Effector CD4-positive, alpha-beta T cell (primary cell): ENCODE data around the gene PMP22.
"Not testable (repeated sequence)": the region's sequence is repeated elsewhere in the genome, so short reads cannot be mapped to it uniquely, and the experiment has no call there.

Source experiments
- DNase-seq: peaks from one replicate; pipeline ENCODE4 v3.0.0-alpha.2; 2020

Gene PMP22

DNA sequence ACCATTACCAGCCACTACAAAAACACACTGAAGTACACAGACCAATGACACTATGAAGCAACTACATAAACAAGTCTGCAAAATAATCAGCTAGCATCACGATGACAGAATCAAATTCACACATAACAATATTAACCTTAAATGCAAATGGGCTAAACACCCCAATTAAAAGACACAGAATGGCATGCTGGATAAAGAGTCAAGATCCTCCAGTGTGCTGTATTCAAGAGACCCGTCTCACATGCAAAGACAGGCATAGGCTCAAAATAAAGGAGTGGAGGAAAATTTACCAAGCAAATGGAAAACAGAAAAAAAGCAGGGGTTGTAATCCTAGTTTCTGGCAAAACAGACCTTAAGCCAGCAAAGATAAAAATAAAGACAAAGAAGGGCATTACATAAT, 64.6 kb downstream of the PMP22 start:
- not testable (repeated sequence) for DNase-seq

DNA sequence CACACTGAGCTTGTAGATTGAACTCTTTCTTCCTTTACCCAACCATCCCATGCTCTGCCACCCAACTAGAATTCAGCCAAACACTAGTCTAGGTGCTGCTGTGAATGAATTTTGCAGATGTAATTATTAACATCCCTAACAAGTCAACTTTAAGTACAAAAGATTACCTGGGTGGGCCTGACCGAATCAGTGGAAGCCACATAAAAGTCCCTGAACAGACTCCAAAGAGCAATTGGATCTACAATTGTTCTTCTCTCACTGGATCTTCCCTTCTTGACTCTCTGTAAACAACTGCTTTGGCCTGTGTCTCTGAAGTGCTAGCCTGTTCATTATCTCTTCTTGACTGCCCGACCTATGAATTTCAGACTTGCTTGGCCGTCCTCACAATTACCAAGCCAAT, 67.9 kb downstream of the PMP22 start:
- DNase-seq: no peak

GRCh38 chr17:15194859-15195277, 70.3 kb downstream of the PMP22 start:
- DNase-seq: no peak

DNA sequence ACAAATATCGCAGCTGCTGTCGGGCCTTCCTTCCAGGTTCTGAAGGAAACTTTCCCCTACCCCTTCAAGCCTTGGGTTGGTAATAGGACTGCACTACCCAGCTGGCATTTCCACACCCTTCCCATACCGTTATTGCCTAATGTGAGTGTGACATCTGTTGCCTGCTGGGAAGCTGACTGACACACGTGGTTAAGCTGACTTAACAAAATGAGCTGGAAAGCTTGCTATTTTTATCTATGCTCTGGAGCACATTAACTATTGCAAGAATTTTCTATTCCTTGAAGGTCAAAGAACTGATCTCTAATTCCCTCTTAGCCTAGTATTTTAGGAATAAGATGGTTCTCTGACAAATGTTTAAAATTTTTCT, 79.5 kb downstream of the PMP22 start:
- DNase-seq: no peak

- DNase-seq: no peak
Measured at GRCh38 chr17:15184872-15185624, 80.1 kb downstream of the PMP22 start.

DNA sequence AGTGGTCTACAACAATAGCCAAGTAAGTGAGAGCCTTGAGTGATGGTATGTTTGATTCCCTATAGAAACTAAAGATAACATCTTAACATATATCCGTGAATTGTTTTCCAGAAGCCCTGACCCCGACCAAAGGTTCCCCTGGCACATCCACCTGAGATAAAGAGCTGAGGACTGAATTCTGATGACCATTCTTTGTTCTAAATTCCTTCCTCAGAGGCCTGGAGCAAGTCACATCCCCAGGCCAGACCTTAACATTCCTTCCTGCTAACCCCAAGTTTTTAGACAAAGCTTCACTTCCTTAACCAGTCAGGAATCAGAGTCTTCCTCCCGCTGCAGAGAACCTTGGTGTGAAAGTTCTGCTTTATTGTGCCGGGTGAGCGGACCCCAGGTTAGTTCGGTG, 83.3 kb downstream of the PMP22 start:
- DNase-seq: no peak

DNA sequence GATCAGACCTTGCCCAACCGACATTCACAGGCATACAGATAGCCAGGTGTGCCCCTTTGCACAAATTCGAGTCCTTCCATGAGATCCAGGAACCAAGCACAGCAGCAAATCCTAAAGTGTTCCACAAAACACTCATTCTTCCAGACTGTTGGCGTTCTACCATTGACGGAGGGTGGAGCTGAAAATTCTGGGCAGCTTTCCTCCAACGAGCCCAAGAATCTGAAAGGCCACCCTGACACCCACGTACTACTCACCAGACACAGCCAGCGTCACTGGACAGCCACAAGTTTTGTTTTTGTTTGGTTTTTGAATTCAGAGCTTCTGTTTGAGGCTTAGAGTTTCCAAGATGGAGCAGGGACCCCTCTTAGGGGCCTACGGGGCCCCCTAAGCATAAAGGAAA, 83.8 kb downstream of the PMP22 start:
- DNase-seq: no peak

DNA sequence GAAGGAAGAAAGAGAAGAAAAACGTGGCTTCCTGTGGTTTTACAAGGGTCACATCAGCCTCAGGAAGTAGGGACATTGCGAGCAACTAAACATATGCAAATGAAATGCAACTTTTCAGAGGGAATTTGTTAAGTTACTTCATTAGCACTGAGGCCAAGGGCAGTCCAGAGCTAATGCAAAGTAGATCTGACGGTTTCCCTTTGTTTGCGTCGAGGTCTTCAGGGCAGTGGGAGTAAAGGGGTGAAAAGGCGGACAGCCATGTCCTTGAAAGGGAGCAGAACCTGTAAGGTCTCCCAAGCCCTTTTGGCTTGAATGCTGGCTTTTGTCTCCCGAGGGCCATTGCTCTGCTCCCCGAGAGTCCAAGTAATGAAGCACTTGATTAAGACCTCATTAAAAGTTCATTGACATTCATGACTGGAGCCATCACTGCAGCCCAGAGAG, 85.0 kb downstream of the PMP22 start:
- DNase-seq: no peak
